SK-N-SH (cell line): ENCODE measurements around the gene BCAT1. TPM values are rescaled to one million over a fixed set of nuclear protein-coding genes. Genes with fewer than 3 reads are reported as not detected.

ENCODE experiments used
- CTCF ChIA-PET: fragments of 300-600, 350-600 bp; formaldehyde crosslinking; extraction: SDS; loops from one replicate; lab custom pipeline; 2021; lab: Yijun Ruan, JAX
- POLR2A ChIA-PET: fragments of 350-600 bp; sonication (Branson Sonifier 250); formaldehyde crosslinking; extraction: SDS; loops from one replicate; lab custom pipeline; 2020; ENCODE audit warnings: antibody characterized with exemption, inconsistent platforms; lab: Yijun Ruan, JAX
- DNase-seq: peaks from one replicate; pipeline ENCODE4 v3.0.0; 2012
- H2AFZ ChIP-seq: fragments of 200-600 bp; sonication (generic); 2 replicates; pipeline ENCODE4 v1.8.1; 2016; ENCODE audit warnings: antibody characterized with exemption, mild to moderate bottlenecking, low read depth
- H3F3A ChIP-seq: fragments of 200-600 bp; sonication (generic); replicated peaks from 2 replicates; pipeline ENCODE3; 2016; ENCODE audit warnings: antibody characterized with exemption, mild to moderate bottlenecking; ENCODE audit not compliant: insufficient read depth
- H3K27ac ChIP-seq, 2 experiments: fragments of 200-500 bp in 1 of 2; fragments of 200-600 bp in 1 of 2; sonication (Bioruptor generic) in 1 of 2; sonication (generic), shearing (Covaris generic) in 1 of 2; 2 replicates each; pipeline versions ENCODE4 v1.5.1 to v1.6.1; 2014 to 2016; ENCODE audit warnings: low read depth in 2 of 2, inconsistent platforms in 1 of 2, low read length in 1 of 2, mild to moderate bottlenecking in 1 of 2, mixed read lengths in 1 of 2
- H3K27me3 ChIP-seq: fragments of 200-600 bp; sonication (generic), shearing (Covaris generic); 2 replicates; pipeline ENCODE4 v1.6.1; 2016; ENCODE audit warnings: mixed run types; ENCODE audit not compliant: insufficient read depth
- H3K36me3 ChIP-seq, 2 experiments: fragments of 200-500 bp in 1 of 2; fragments of 200-600 bp in 1 of 2; sonication (Bioruptor generic) in 1 of 2; sonication (generic) in 1 of 2; replicated peaks in 1 of 2; 2 replicates each; pipeline versions ENCODE3 to v1.5.1; 2014 to 2016; ENCODE audit warnings: low read length in 1 of 2, mild to moderate bottlenecking in 1 of 2; ENCODE audit not compliant: insufficient read depth in 2 of 2, control insufficient read depth in 1 of 2
- H3K4me1 ChIP-seq, 2 experiments: fragments of 200-500 bp in 1 of 2; fragments of 200-600 bp in 1 of 2; sonication (Bioruptor generic) in 1 of 2; sonication (generic), shearing (Covaris generic) in 1 of 2; 2 replicates each; pipeline versions ENCODE4 v1.5.1 to v1.6.1; 2014 to 2016; ENCODE audit warnings: low read depth in 1 of 2, low read length in 1 of 2, mixed run types in 1 of 2; ENCODE audit not compliant: insufficient read depth in 2 of 2, control insufficient read depth in 1 of 2
- H3K4me2 ChIP-seq: fragments of 200-600 bp; sonication (generic), shearing (Covaris generic); 2 replicates; pipeline ENCODE4 v1.6.1; 2017; ENCODE audit warnings: mixed run types
- H3K4me3 ChIP-seq, 2 experiments: fragments of 200-500 bp in 1 of 2; fragments of 200-600 bp in 1 of 2; sonication (Bioruptor generic) in 1 of 2; sonication (generic), shearing (Covaris generic) in 1 of 2; 2 replicates each; pipeline versions ENCODE4 v1.5.1 to v1.8.1; 2014 to 2016; ENCODE audit warnings: low read depth in 2 of 2, inconsistent platforms in 1 of 2, low read length in 1 of 2, mild to moderate bottlenecking in 1 of 2, mixed read lengths in 1 of 2, moderate library complexity in 1 of 2
- H3K79me2 ChIP-seq: fragments of 200-600 bp; sonication (generic); 2 replicates; pipeline ENCODE4 v1.8.1; 2017; ENCODE audit warnings: mild to moderate bottlenecking; ENCODE audit not compliant: insufficient read depth
- H3K9ac ChIP-seq: fragments of 200-600 bp; sonication (generic); 2 replicates; pipeline ENCODE4 v1.6.1; 2017; ENCODE audit warnings: mixed run types
- H3K9me2 ChIP-seq: fragments of 200-600 bp; sonication (generic); 2 replicates; pipeline ENCODE4 v1.6.1; 2017; ENCODE audit warnings: mixed run types
- H3K9me3 ChIP-seq: fragments of 200-600 bp; sonication (generic); 2 replicates; pipeline ENCODE4 v1.6.1; 2017; ENCODE audit warnings: mixed run types, mild to moderate bottlenecking, moderate library complexity
- H4K20me1 ChIP-seq: fragments of 200-600 bp; sonication (generic); 2 replicates; pipeline ENCODE4 v1.6.1; 2017; ENCODE audit warnings: mild to moderate bottlenecking, mixed run types; ENCODE audit not compliant: insufficient read depth
- CTCF ChIP-seq: fragments of 200-600 bp; sonication (generic); IDR thresholded peaks from 2 replicates; pipeline ENCODE4 v1.6.1; 2017; ENCODE audit warnings: antibody characterized with exemption, mild to moderate bottlenecking, moderate library complexity
- ELF1 ChIP-seq: IDR thresholded peaks from 2 replicates; pipeline ENCODE4 v1.4.0; 2012
- EP300 ChIP-seq, 2 experiments: IDR thresholded peaks; 2 replicates each; pipeline versions ENCODE4 v1.4.0 to v1.6.1; 2012; ENCODE audit warnings: borderline replicate concordance in 1 of 2, low read depth in 1 of 2, low read length in 1 of 2
- IRF3 ChIP-seq: fragments of 150-350 bp; IDR thresholded peaks from 2 replicates; pipeline ENCODE4 v1.6.1; 2016; ENCODE audit warnings: mild to moderate bottlenecking, low read depth, low read length
- MEF2A ChIP-seq: IDR thresholded peaks from 2 replicates; pipeline ENCODE4 v1.4.0; 2012; ENCODE audit warnings: low read depth, borderline replicate concordance
- PBX3 ChIP-seq: IDR thresholded peaks from 2 replicates; pipeline ENCODE4; 2012
- POLR2AphosphoS5 ChIP-seq: IDR thresholded peaks from 2 replicates; pipeline ENCODE4 v1.6.1; 2012; ENCODE audit warnings: low read depth, low read length
- REST ChIP-seq: IDR thresholded peaks from 2 replicates; pipeline ENCODE4 v1.6.1; 2012; ENCODE audit warnings: mild to moderate bottlenecking, low read depth, low read length, moderate library complexity
- RXRA ChIP-seq: IDR thresholded peaks from 2 replicates; pipeline ENCODE4 v1.4.0; 2012; ENCODE audit warnings: low read depth, mild to moderate bottlenecking, borderline replicate concordance
- TEAD4 ChIP-seq: IDR thresholded peaks from 2 replicates; pipeline ENCODE4 v1.4.0; 2012; ENCODE audit warnings: mild to moderate bottlenecking, borderline replicate concordance; ENCODE audit not compliant: insufficient read depth
- USF1 ChIP-seq: IDR thresholded peaks from 2 replicates; pipeline ENCODE4 v1.4.0; 2012; ENCODE audit warnings: low read depth, borderline replicate concordance
- YY1 ChIP-seq: IDR thresholded peaks from 2 replicates; pipeline ENCODE4 v1.4.0; 2012; ENCODE audit warnings: low read depth, mild to moderate bottlenecking
- WGBS: methylation state at CpG from one replicate; pipeline ENCODE4 v1.1.6; 2017; ENCODE audit warnings: low lambda C conversion rate; 5-methylcytosine and 5-hydroxymethylcytosine counted together
- polyA plus RNA-seq, 3 experiments: library from polyadenylated mRNA; depleted of rRNA; stranded (reverse); fragments of >200 nt; gene quantifications; 2 replicates each; pipeline ENCODE4 v1.2.3, GENCODE V29; 2012

The BCAT1 gene
- polyA plus RNA-seq, 1 of the 3 experiments (the other 2 are of a cell fraction), result 7.7 TPM

GRCh38 chr12:24821691-24822090 is 127.2 kb downstream of the BCAT1 start (continued):
- no peak for TF ChIP-seq REST
- TF ChIP-seq POLR2AphosphoS5, result no peak
- no peak for TF ChIP-seq YY1

GRCh38 chr12:24820872-24821271 is 128.0 kb downstream of the BCAT1 start:
- Histone ChIP-seq H3K9me2 (0 out of 2 replicates have a peak, but pooled peaks cover 5% of the 10 kb centered on the region), H3F3A (peaks cover 17% of the 10 kb centered on the region), H3K27ac (no peak overlapping the region), H2AFZ (no peak overlapping the region), H3K9ac (no peak overlapping the region), H3K4me2 (no peak overlapping the region), H3K36me3 (peaks cover 38 to 62% of the 10 kb centered on the region in 2 experiments), H3K9me3 (no peaks in the 10 kb centered on the region), H4K20me1 (no peaks in the 10 kb centered on the region), H3K79me2 (no peaks in the 10 kb centered on the region; the same call in 1 of the 2 replicates), H3K4me1 (peaks cover 0 to 11% of the 10 kb centered on the region in 2 experiments; a peak in 1 of 4 replicates), H3K27me3 (no peaks in the 10 kb centered on the region), H3K4me3 (no peak overlapping the region)
- ChIA-PET POLR2A (no interaction called here), CTCF (no interaction called here)
- 85% methylated on average over 5 of the region's 5 CpGs for WGBS
- DNase-seq, result no peak
- TF ChIP-seq CTCF, result no peak
- TF ChIP-seq PBX3, result no peak
- no peak for TF ChIP-seq USF1
- TF ChIP-seq EP300 (IDR thresholded peaks at IDR 0.05; ENCODE audit: borderline replicate concordance in 1 of 2, low read depth in 1 of 2, low read length in 1 of 2), result no peak
- no peak for TF ChIP-seq RXRA
- no peak for TF ChIP-seq IRF3
- no peak for TF ChIP-seq MEF2A
- TF ChIP-seq TEAD4, result no peak
- no peak for TF ChIP-seq ELF1
